Measurements from ENCODE around the gene BCL3.

The BCL3 gene

GRCh38 chr19:44744871-44745332, 3.6 kb upstream of the BCL3 start:
- no peak for DNase-seq

GRCh38 chr19:44745341-44745831, 3.1 kb upstream of the BCL3 start:
- no peak for DNase-seq

- DNase-seq = no peak
Measured at GRCh38 chr19:44745887-44746600, 2.5 kb upstream of the BCL3 start.

GRCh38 chr19:44746616-44746945, 1.9 kb upstream of the BCL3 start:
- no peak for DNase-seq

GRCh38 chr19:44746946-44747738, 1.4 kb upstream of the BCL3 start:
- peak; percentile 12 for DNase-seq

GRCh38 chr19:44747739-44748425, 626 bp upstream of the BCL3 start:
- DNase-seq = peak; percentile 70

- no peak for DNase-seq
Measured at GRCh38 chr19:44749292-44749691, 784 bp downstream of the BCL3 start.

- DNase-seq = no peak
Measured at GRCh38 chr19:44749994-44750393, 1.5 kb downstream of the BCL3 start.

GRCh38 chr19:44752123-44752815, 3.8 kb downstream of the BCL3 start:
- DNase-seq = no peak

GRCh38 chr19:44752816-44753625, 4.5 kb downstream of the BCL3 start:
- peak; percentile 89 for DNase-seq

- no peak for DNase-seq
Measured at GRCh38 chr19:44753626-44753931, 5.1 kb downstream of the BCL3 start.

- DNase-seq = peak; percentile 43
Measured at GRCh38 chr19:44753932-44754749, 5.6 kb downstream of the BCL3 start.

- DNase-seq = no peak
Measured at GRCh38 chr19:44754750-44755080, 6.2 kb downstream of the BCL3 start.

- no peak for DNase-seq
Measured at GRCh38 chr19:44755219-44755618, 6.7 kb downstream of the BCL3 start.

- no peak for DNase-seq
Measured at GRCh38 chr19:44756089-44756562, 7.6 kb downstream of the BCL3 start.

GRCh38 chr19:44757057-44757734, 8.7 kb downstream of the BCL3 start:
- DNase-seq = no peak

- DNase-seq = no peak
Measured at GRCh38 chr19:44757735-44758505, 9.4 kb downstream of the BCL3 start.

GRCh38 chr19:44758596-44758995, 10.1 kb downstream of the BCL3 start:
- no peak for DNase-seq

GRCh38 chr19:44759083-44759804, 10.7 kb downstream of the BCL3 start:
- DNase-seq = no peak

Data from NCI-H2029 treated with DMSO at 0.1 percent for 48 hours (cell line).